SH-SY5Y (cell line): ENCODE data around the gene GEMIN7.

Source experiments
- GATA2 ChIP-seq: IDR thresholded peaks from 2 replicates; pipeline ENCODE4 v1.6.1; 2011; ENCODE audit warnings: mild to moderate bottlenecking, low read depth, low read length
- GATA3 ChIP-seq: IDR thresholded peaks from 2 replicates; pipeline ENCODE4 v1.6.1; 2011; ENCODE audit warnings: low read depth, mild to moderate bottlenecking, low read length, moderate library complexity

DNA sequence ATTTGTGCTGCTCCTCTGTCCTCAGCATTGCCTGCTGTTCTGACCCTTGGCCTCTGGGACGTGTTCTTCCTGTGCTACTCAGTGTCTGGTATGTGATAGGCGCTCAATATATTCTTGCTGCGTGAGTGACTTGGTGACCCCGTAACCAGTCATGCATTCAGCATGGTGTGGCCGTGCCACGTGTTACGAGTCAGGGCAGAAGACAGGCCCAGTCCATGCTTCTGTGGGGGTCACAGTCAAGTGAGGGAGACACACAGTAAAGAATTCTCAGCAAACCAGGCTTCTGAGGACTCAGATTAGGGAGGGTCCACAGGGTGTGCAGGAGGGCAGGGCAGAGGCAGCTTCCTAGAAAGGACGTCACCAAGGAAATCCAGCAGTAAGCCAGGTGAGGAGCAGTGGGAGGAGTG, 21.8 kb downstream of the GEMIN7 start:
- TF ChIP-seq GATA2 (no peak), GATA3 (no peak)
